MCF 10A (cell line): Measurements from ENCODE around the gene GARIN5A. TPM values are rescaled to one million over a fixed set of nuclear protein-coding genes. Genes with fewer than 3 reads are reported as not detected.

Experiments
- BruUV-seq: library from RNA; stranded (reverse); fragments of 400-500 nt; replicated peaks from 2 replicates; lab custom pipeline; 2021; lab: Mats Ljungman, UMichigan
- CTCF ChIA-PET: fragments of 300-600 bp; sonication (Branson Sonifier 250); formaldehyde crosslinking; extraction: SDS; loops from one replicate; lab custom pipeline; 2021; ENCODE audit warnings: antibody characterized with exemption, inconsistent platforms; lab: Yijun Ruan, JAX
- POLR2A ChIA-PET: fragments of 300-600, 350-650 bp; sonication (Branson Sonifier 250); formaldehyde crosslinking; extraction: SDS; loops from one replicate; lab custom pipeline; 2020; ENCODE audit warnings: antibody characterized with exemption, inconsistent platforms; lab: Yijun Ruan, JAX
- DNase-seq: peaks from one replicate; pipeline ENCODE4 v3.0.0-alpha.2; 2018; ENCODE audit not compliant: unreplicated experiment
- H3K27ac Mint-ChIP-seq: one replicate; pipeline ENCODE4 v1.8.0; 2022; ENCODE audit warnings: mild to moderate bottlenecking, low read depth, mixed read lengths; ENCODE audit not compliant: unreplicated experiment
- H3K27me3 Mint-ChIP-seq: one replicate; pipeline ENCODE4 v1.8.0; 2022; ENCODE audit warnings: mixed read lengths; ENCODE audit not compliant: insufficient read depth, unreplicated experiment
- H3K36me3 Mint-ChIP-seq: one replicate; pipeline ENCODE4 v1.8.0; 2022; ENCODE audit warnings: mild to moderate bottlenecking, moderate library complexity, mixed read lengths; ENCODE audit not compliant: insufficient read depth, unreplicated experiment
- H3K4me1 Mint-ChIP-seq: one replicate; pipeline ENCODE4 v1.8.0; 2022; ENCODE audit warnings: mixed read lengths; ENCODE audit not compliant: insufficient read depth, unreplicated experiment
- H3K4me3 Mint-ChIP-seq: one replicate; pipeline ENCODE4 v1.8.0; 2022; ENCODE audit warnings: mild to moderate bottlenecking, moderate library complexity, mixed read lengths; ENCODE audit not compliant: unreplicated experiment
- H3K9me3 Mint-ChIP-seq: one replicate; pipeline ENCODE4 v1.8.0; 2022; ENCODE audit warnings: mixed read lengths; ENCODE audit not compliant: unreplicated experiment
- CTCF ChIP-seq: fragments of 200-600 bp; IDR thresholded peaks from one replicate; pipeline ENCODE4 v1.8.0; 2022; ENCODE audit warnings: antibody characterized with exemption, mild to moderate bottlenecking; ENCODE audit not compliant: unreplicated experiment
- intact Hi-C: fragments of 100-400 bp; cut with micrococcal nuclease; formaldehyde crosslinking; loops from 2 replicates; pipeline ENCODE4 v1.14.1; 2022
- total RNA-seq: library from RNA; stranded (reverse); gene quantifications from 2 replicates; pipeline ENCODE4 v1.2.3, GENCODE V29; 2022

Gene GARIN5A
- total RNA-seq, 1 experiment from 2014 or later, result 1.5 TPM

GRCh38 chr19:50423279-50424113 lies 53.2 kb downstream of the GARIN5A start:
- no peak for DNase-seq
- POLR2A ChIA-PET, result no interaction called here
- no peaks in the 10 kb centered on the region for H3K36me3 Mint-ChIP-seq
- H3K27me3 Mint-ChIP-seq, result peaks cover 15% of the 10 kb centered on the region
- H3K27ac Mint-ChIP-seq, result no peak overlapping the region
- intact Hi-C loops, result no loop called here
- H3K4me1 Mint-ChIP-seq, result no peaks in the 10 kb centered on the region
- BruUV-seq, result no TSS peak
- CTCF ChIA-PET, result interaction anchor here (0.7 kb wide), 1 partner anchor 54 kb away, joined by 4 read pairs; no protein-coding TSS in a partner anchor
- no peaks in the 10 kb centered on the region for H3K9me3 Mint-ChIP-seq
- TF ChIP-seq CTCF, result no peak
- no peak overlapping the region for H3K4me3 Mint-ChIP-seq

- Mint-ChIP-seq H3K4me1 (no peaks in the 10 kb centered on the region), H3K36me3 (no peaks in the 10 kb centered on the region), H3K9me3 (no peaks in the 10 kb centered on the region), H3K27ac (no peak overlapping the region), H3K4me3 (no peak overlapping the region), H3K27me3 (peaks cover 15% of the 10 kb centered on the region)
- CTCF ChIA-PET, result interaction anchor here (0.7 kb wide), 1 partner anchor 55 kb away, joined by 4 read pairs; no protein-coding TSS in a partner anchor
- POLR2A ChIA-PET, result no interaction called here
- DNase-seq, result no peak
- intact Hi-C loops, result no loop called here
- no peak for TF ChIP-seq CTCF
- no TSS peak for BruUV-seq
Observed at GRCh38 chr19:50422397-50423278, 54.0 kb downstream of the GARIN5A start.

DNA sequence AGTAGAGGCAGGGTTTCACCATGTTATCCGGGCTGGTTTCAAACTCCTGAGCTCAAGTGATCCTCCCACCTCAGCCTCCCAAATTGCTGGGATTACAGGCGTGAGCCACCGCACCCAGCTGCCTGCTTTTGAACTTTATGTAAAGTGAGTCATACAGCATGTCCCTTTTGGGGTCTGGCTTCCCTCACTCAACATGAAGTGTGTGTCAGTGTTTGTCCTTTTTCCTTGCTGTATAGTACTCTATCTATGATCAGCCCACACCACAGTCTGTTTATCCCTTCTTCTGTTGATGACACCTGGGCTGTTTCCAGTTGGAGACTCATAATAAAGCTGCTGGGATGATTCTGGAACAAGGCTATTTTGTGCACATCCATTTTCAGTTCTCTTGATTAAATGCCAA lies 55.8 kb downstream of the GARIN5A start:
- no peaks in the 10 kb centered on the region for H3K4me1 Mint-ChIP-seq
- BruUV-seq, result no TSS peak
- no peak overlapping the region for H3K4me3 Mint-ChIP-seq
- no peaks in the 10 kb centered on the region for H3K36me3 Mint-ChIP-seq
- POLR2A ChIA-PET, result no interaction called here
- intact Hi-C loops, result no loop called here
- CTCF ChIA-PET, result no interaction called here
- H3K27ac Mint-ChIP-seq, result no peak overlapping the region
- no peaks in the 10 kb centered on the region for H3K9me3 Mint-ChIP-seq
- peaks cover 15% of the 10 kb centered on the region for H3K27me3 Mint-ChIP-seq
- TF ChIP-seq CTCF, result no peak
- DNase-seq, result no peak

DNA sequence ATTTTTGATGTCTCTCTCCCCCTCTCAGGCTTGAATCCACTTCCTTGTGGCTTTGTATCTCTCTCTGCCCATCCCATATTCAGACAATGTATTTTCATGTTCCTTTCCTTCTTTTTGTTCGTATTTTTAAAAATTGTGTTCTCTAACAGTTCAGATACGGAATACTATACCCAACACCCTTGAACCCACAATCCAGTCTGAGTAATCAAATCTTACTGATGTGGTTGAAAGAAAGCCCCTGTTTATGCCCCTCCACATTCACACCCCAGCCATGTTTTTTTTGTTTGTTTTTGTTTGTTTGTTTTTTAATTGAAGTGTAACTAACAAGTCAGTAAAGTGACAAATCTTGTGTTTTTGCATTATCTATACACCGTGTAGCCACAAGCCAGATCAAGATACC lies 56.5 kb downstream of the GARIN5A start:
- Mint-ChIP-seq H3K27me3 (peaks cover 15% of the 10 kb centered on the region), H3K4me1 (no peaks in the 10 kb centered on the region), H3K27ac (no peak overlapping the region), H3K9me3 (no peaks in the 10 kb centered on the region), H3K4me3 (no peak overlapping the region), H3K36me3 (no peaks in the 10 kb centered on the region)
- no peak for DNase-seq
- POLR2A ChIA-PET, result no interaction called here
- intact Hi-C loops, result no loop called here
- CTCF ChIA-PET, result no interaction called here
- BruUV-seq, result no TSS peak
- TF ChIP-seq CTCF, result no peak
